ENCODE results near the gene RAP1GAP2.

- no peak for TF ChIP-seq FOXK2 (IDR thresholded peaks at IDR 0.05)
- no peak for TF ChIP-seq SP1 (IDR thresholded peaks at IDR 0.05)
- no peak for TF ChIP-seq ZNF384 (IDR thresholded peaks at IDR 0.05)
- no peak for TF ChIP-seq FOXA1 (IDR thresholded peaks at IDR 0.05)
- TF ChIP-seq L3MBTL2 (conservative IDR thresholded peaks at IDR 0.05): no peak
- TF ChIP-seq ELF4 (IDR thresholded peaks at IDR 0.05): no peak
- TF ChIP-seq NFRKB (IDR thresholded peaks at IDR 0.05): no peak
- no peak for TF ChIP-seq BHLHE40 (IDR thresholded peaks at IDR 0.05; ENCODE audit: borderline replicate concordance)
- no peak for TF ChIP-seq HDGF (IDR thresholded peaks at IDR 0.05; ENCODE audit: borderline replicate concordance)
- no peak for TF ChIP-seq FOXM1 (IDR thresholded peaks at IDR 0.05; ENCODE audit: borderline replicate concordance)
- TF ChIP-seq LEF1 (IDR thresholded peaks at IDR 0.05; ENCODE audit: borderline replicate concordance): no peak
- TF ChIP-seq SUZ12 (IDR thresholded peaks at IDR 0.05): no peak
- no peak for TF ChIP-seq TARDBP (IDR thresholded peaks at IDR 0.05)
- no peak for TF ChIP-seq ARNT (IDR thresholded peaks at IDR 0.05)
Observed at GRCh38 chr17:3046753-3047152, 250.5 kb downstream of the RAP1GAP2 start.

All from HEK293T (cell line).